ENCODE measurements around the gene NME3. TPM values are rescaled to one million over a fixed set of nuclear protein-coding genes. Genes with fewer than 3 reads are reported as not detected.

The NME3 gene
- total and polyA plus RNA-seq, 2 of the 4 experiments (the other 2 are of a cell fraction), result 12.7 to 41.2 TPM

DNA sequence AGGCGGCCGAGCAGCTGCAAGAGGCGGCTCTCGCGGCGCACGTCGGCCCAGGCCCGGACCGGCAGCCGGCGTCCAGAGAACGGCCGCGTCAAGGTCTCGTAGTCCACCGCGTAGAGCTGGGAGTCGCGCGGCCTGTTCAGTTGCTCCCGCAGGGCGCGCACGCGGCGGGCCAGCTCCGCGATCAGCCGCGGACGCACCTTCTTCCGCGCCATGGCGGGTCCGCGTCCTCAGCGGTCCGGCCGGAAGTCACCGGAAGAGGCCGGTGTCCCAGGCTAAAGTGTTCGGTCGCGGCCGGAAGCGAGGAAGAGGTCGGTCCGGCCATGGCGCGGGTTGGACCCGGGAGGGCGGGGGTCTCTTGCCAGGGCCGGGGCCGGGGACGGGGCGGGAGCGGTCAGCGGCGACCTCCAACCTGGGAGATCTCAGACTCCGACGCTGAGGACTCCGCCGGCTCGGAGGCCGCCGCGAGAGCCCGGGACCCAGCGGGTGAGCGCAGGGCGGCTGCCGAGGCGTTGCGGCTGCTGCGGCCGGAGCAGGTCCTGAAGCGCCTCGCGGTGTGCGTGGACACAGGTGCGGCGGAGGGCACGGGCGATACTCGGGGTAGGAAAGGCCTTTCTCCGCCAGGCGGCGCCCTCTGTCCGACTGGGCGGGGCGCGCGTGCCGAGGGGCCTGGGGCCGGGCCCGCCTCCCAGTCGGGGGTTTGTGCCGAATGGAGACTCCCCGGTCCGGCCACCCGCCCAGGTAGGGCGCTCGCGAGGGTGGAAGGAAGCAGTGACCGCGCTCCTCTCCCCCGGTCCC, 1.8 kb upstream of the NME3 start, which contains the start of gene MRPS34:
MRPS34 (minus strand) TSS at position 227 of the 795 bp plus-strand sequence; CDS start at position 212, 15 bp downstream.
- intact Hi-C loops (cut with micrococcal nuclease), result no loop called here
- peak within 1 kb of the TSS; percentile 93 for H3K4me3 ChIP-seq (ENCODE audit: insufficient read depth, low read depth, low read length)
- peaks cover 12 to 55% of the 10 kb centered on the region in 2 experiments for H3K79me1 ChIP-seq (ENCODE audit: low read depth in 1 of 2, low read length in 2 of 2)
- H4K91ac ChIP-seq (ENCODE audit: insufficient read depth, low read depth, low read length), result peak within 1 kb of the TSS; percentile 84
- H3K4me2 ChIP-seq (ENCODE audit: low read depth, low read length), result peak within 1 kb of the TSS; percentile 93
- H2BK15ac ChIP-seq (ENCODE audit: low read depth, low read length), result no peak within 1 kb of the TSS
- ChIA-PET CTCF (interaction anchor here (0.8 to 0.9 kb wide), 3 partner anchors 10 to 67 kb away, joined by 3 read pairs; partner anchors contain the start of genes NUBP2 and SPSB3), POLR2A (ENCODE audit: unreplicated experiment) (no interaction called here)
- in situ Hi-C loops (cut with MboI; ENCODE audit: low sequenced_read_pairs), result no loop called here
- H2AFZ ChIP-seq (replicated peaks; ENCODE audit: low read length, poor library complexity), result peak within 1 kb of the TSS; percentile 94
- DNase-seq (peak; percentile 83), ATAC-seq (ENCODE audit: low read depth) (peak; percentile 60)
- WGBS, 2 experiments (ENCODE audit: extremely low coverage in 2 of 2, insufficient read length in 1 of 2), result 0% methylated on average over 26 of the region's 108 CpGs; no CpG with 5 or more reads in 1 of the 2 experiments
- no peaks in the 10 kb centered on the region for H3K27me3 ChIP-seq (ENCODE audit: control insufficient read depth, insufficient read depth, low read length)
- no peaks in the 10 kb centered on the region for H3K9me3 ChIP-seq (ENCODE audit: control insufficient read depth, insufficient read depth, low read length)
- no peak within 1 kb of the TSS for H2BK120ac ChIP-seq (ENCODE audit: low read depth, low read length)
- dilution Hi-C loops (cut with HindIII; ENCODE audit: low sequenced_read_pairs, unreplicated experiment), result no loop called here
- H2AK9ac ChIP-seq (replicated peaks; ENCODE audit: low read depth, low read length, poor library complexity), result peak within 1 kb of the TSS; percentile 100
- H4K5ac ChIP-seq (ENCODE audit: low read depth, low read length), result peak within 1 kb of the TSS; percentile 68
- H3K23ac ChIP-seq (ENCODE audit: low read depth, low read length), result peak within 1 kb of the TSS; percentile 69
- peak within 1 kb of the TSS; percentile 85 for H3K27ac ChIP-seq (ENCODE audit: insufficient read depth, low read length)
- peak within 1 kb of the TSS; percentile 93 for H2AK5ac ChIP-seq (ENCODE audit: low read depth, low read length)
- H4K20me1 ChIP-seq (ENCODE audit: insufficient read depth, low read length), result peaks cover 34% of the 10 kb centered on the region
- peak within 1 kb of the TSS; percentile 63 for H3K14ac ChIP-seq (replicated peaks; ENCODE audit: low read depth, low read length)
- H3K9me1 ChIP-seq (ENCODE audit: insufficient read depth, low read length), result 0 out of 2 replicates have a peak, but pooled peaks cover 3% of the 10 kb centered on the region
- H4K8ac ChIP-seq (ENCODE audit: low read depth in 2 of 2, low read length in 2 of 2), result peak within 1 kb of the TSS; percentile 77 to 92
- peaks cover 32% of the 10 kb centered on the region; the same call in 1 of the 2 replicates for H3K36me3 ChIP-seq (ENCODE audit: control insufficient read depth, insufficient read depth, low read length)
- peak within 1 kb of the TSS; percentile 88 for H3K9ac ChIP-seq (ENCODE audit: low read depth, low read length)
- peak within 1 kb of the TSS; percentile 85 for H3K4ac ChIP-seq (ENCODE audit: low read depth, low read length)
- peak within 1 kb of the TSS; percentile 78 for H2BK5ac ChIP-seq (ENCODE audit: low read depth, low read length, poor library complexity, severe bottlenecking)
- H3K56ac ChIP-seq (ENCODE audit: extremely low read depth, insufficient read depth, low read length), result peak within 1 kb of the TSS; percentile 51
- BruUV-seq (replicated peaks), result no TSS peak
- H3K18ac ChIP-seq (ENCODE audit: low read depth, low read length), result no peak within 1 kb of the TSS
- H2BK20ac ChIP-seq (ENCODE audit: low read depth, low read length), result no peak within 1 kb of the TSS
- peaks cover 13% of the 10 kb centered on the region for H3K4me1 ChIP-seq (ENCODE audit: control insufficient read depth, insufficient read depth, low read length)
- TF ChIP-seq MAFK (IDR thresholded peaks at IDR 0.05; ENCODE audit: low read depth, low read length) (no peak), MAZ (IDR thresholded peaks at IDR 0.05; ENCODE audit: borderline replicate concordance, low read depth, low read length) (peak; percentile 71; the same call in 1 of the 2 replicates), MXI1 (IDR thresholded peaks at IDR 0.05; ENCODE audit: borderline replicate concordance, low read depth, low read length) (peak; percentile 75; the same call in 1 of the 2 replicates), CEBPB (IDR thresholded peaks at IDR 0.05; ENCODE audit: low read depth, low read length) (no peak), RCOR1 (IDR thresholded peaks at IDR 0.05; ENCODE audit: insufficient replicate concordance, low read length) (no peak), NFE2L2 (IDR thresholded peaks at IDR 0.05; ENCODE audit: low read depth, low read length) (no peak), CHD1 (IDR thresholded peaks at IDR 0.05; ENCODE audit: low read depth, low read length) (peak; percentile 66; the same call in 1 of the 2 replicates), RAD21 (IDR thresholded peaks at IDR 0.05; ENCODE audit: low read length) (peak; percentile 34), POLR2A (IDR thresholded peaks at IDR 0.05; ENCODE audit: low read depth, low read length) (no peak), BHLHE40 (IDR thresholded peaks at IDR 0.05; ENCODE audit: low read depth, low read length) (peak; percentile 90), FOS (IDR thresholded peaks at IDR 0.05; ENCODE audit: low read depth, low read length) (peak; percentile 5; the same call in 1 of the 2 replicates), RFX5 (IDR thresholded peaks at IDR 0.05; ENCODE audit: low read depth, low read length) (no peak), SMC3 (IDR thresholded peaks at IDR 0.05; ENCODE audit: low read depth, low read length) (peak; percentile 30; the same call in 1 of the 2 replicates)
- TF ChIP-seq, protein P1, sequence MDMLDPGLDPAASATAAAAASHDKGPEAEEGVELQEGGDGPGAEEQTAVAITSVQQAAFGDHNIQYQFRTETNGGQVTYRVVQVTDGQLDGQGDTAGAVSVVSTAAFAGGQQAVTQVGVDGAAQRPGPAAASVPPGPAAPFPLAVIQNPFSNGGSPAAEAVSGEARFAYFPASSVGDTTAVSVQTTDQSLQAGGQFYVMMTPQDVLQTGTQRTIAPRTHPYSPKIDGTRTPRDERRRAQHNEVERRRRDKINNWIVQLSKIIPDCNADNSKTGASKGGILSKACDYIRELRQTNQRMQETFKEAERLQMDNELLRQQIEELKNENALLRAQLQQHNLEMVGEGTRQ (IDR thresholded peaks at IDR 0.05; ENCODE audit: low read depth, low read length), result no peak
- TF ChIP-seq, protein P2, sequence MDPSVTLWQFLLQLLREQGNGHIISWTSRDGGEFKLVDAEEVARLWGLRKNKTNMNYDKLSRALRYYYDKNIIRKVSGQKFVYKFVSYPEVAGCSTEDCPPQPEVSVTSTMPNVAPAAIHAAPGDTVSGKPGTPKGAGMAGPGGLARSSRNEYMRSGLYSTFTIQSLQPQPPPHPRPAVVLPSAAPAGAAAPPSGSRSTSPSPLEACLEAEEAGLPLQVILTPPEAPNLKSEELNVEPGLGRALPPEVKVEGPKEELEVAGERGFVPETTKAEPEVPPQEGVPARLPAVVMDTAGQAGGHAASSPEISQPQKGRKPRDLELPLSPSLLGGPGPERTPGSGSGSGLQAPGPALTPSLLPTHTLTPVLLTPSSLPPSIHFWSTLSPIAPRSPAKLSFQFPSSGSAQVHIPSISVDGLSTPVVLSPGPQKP (IDR thresholded peaks at IDR 0.05; ENCODE audit: borderline replicate concordance, low read depth, low read length), result 0 out of 2 replicates have a peak, but pooled peaks have one; percentile 44
